B cell (primary cell): Measurements from ENCODE around the gene GARRE1. TPM values are rescaled to one million over a fixed set of nuclear protein-coding genes. Genes with fewer than 3 reads are reported as not detected.

Experiments
- ATAC-seq: fragments of 200-7000 bp; cut with Tn5 transposase; one replicate; pipeline ENCODE4 v1.10.0; 2021; ENCODE audit warnings: low read depth, mild to moderate bottlenecking, moderate number of reproducible peaks, moderate library complexity
- CTCF ChIA-PET: fragments of 350-600 bp; sonication (Branson Sonifier 250); formaldehyde crosslinking; loops from one replicate; lab custom pipeline; 2021; ENCODE audit warnings: antibody characterized with exemption, inconsistent platforms; lab: Charles Lee
- POLR2A ChIA-PET: fragments of 350-600 bp; sonication (Branson Sonifier 250); formaldehyde crosslinking; loops from one replicate; lab custom pipeline; 2021; ENCODE audit warnings: antibody characterized with exemption; lab: Charles Lee
- DNase-seq: peaks from one replicate; pipeline ENCODE4 v3.0.0; 2013
- H2AFZ ChIP-seq: 2 replicates; pipeline ENCODE4 v1.6.1; 2012; ENCODE audit warnings: mild to moderate bottlenecking, low read depth, low read length; ENCODE audit not compliant: insufficient read depth, poor library complexity, severe bottlenecking
- H3K27ac ChIP-seq, 2 donors: 1 replicate in 1 of 2; 2 replicates in 1 of 2; pipeline ENCODE4 v1.5.1; 2012 to 2013; ENCODE audit warnings: low read length in 2 of 2, mild to moderate bottlenecking in 2 of 2, moderate library complexity in 1 of 2
- H3K27me3 ChIP-seq, 4 experiments: fragments of 200-600 bp in 1 of 4; sonication (generic) in 1 of 4; replicated peaks in 1 of 4; 1 replicate in 2 of 4; 2 replicates in 2 of 4; pipeline versions ENCODE4 v1.6.1 to v1.7.0; 2013 to 2016; ENCODE audit warnings: low read length in 3 of 4, mild to moderate bottlenecking in 2 of 4, mixed read lengths in 1 of 4, moderate library complexity in 1 of 4; ENCODE audit not compliant: insufficient read depth in 4 of 4, control insufficient read depth in 3 of 4; ENCODE audit errors: control extremely low read depth in 1 of 4
- H3K36me3 ChIP-seq, 2 experiments: replicated peaks in 1 of 2; 1 replicate in 1 of 2; 2 replicates in 1 of 2; pipeline versions ENCODE4 v1.6.1 to v1.7.1; 2013; ENCODE audit warnings: low read length in 1 of 2; ENCODE audit not compliant: insufficient read depth in 2 of 2, control insufficient read depth in 1 of 2; ENCODE audit errors: control extremely low read depth in 1 of 2, extremely low read depth in 1 of 2
- H3K4me1 ChIP-seq, 2 donors: fragments of 200-600 bp in 1 of 2; sonication (generic) in 1 of 2; 1 replicate in 1 of 2; 2 replicates in 1 of 2; pipeline versions ENCODE4 v1.5.1 to v1.6.1; 2013 to 2017; ENCODE audit warnings: low read length in 2 of 2; ENCODE audit not compliant: control insufficient read depth in 2 of 2, insufficient read depth in 2 of 2
- H3K4me2 ChIP-seq: replicated peaks from 2 replicates; pipeline ENCODE3; 2012; ENCODE audit warnings: mild to moderate bottlenecking, low read depth, low read length; ENCODE audit not compliant: poor library complexity, severe bottlenecking
- H3K4me3 ChIP-seq, 5 experiments: fragments of 200-600 bp in 1 of 5; sonication (generic) in 1 of 5; 1 replicate in 3 of 5; 2 replicates in 2 of 5; pipeline versions ENCODE4 v1.5.1 to v1.7.0; 2011 to 2016; ENCODE audit warnings: low read length in 4 of 5, mild to moderate bottlenecking in 4 of 5, low read depth in 2 of 5, control low read depth in 1 of 5, moderate library complexity in 1 of 5; ENCODE audit not compliant: insufficient read depth in 1 of 5; ENCODE audit errors: control extremely low read depth in 1 of 5, extremely low read depth in 1 of 5
- H3K79me2 ChIP-seq: fragments of 200-600 bp; sonication (generic); one replicate; pipeline ENCODE4 v1.6.0; 2016; ENCODE audit warnings: low read length; ENCODE audit not compliant: control insufficient read depth, insufficient read depth
- H3K9ac ChIP-seq: fragments of 200-600 bp; sonication (generic); 2 replicates; pipeline ENCODE4 v1.6.1; 2017; ENCODE audit warnings: mild to moderate bottlenecking, low read length, moderate library complexity
- H3K9me3 ChIP-seq, 3 donors: one replicate each; pipeline versions ENCODE4 v1.6.1 to v1.7.1; 2013; ENCODE audit warnings: low read length in 2 of 3; ENCODE audit not compliant: control insufficient read depth in 2 of 3, insufficient read depth in 1 of 3; ENCODE audit errors: control extremely low read depth in 1 of 3
- H4K20me1 ChIP-seq: 2 replicates; pipeline ENCODE4 v1.6.0; 2012; ENCODE audit warnings: mild to moderate bottlenecking, low read length; ENCODE audit not compliant: insufficient read depth, control insufficient read depth, poor library complexity, severe bottlenecking
- H3K27ac Mint-ChIP-seq: one replicate; pipeline ENCODE4 v1.8.0; 2021; ENCODE audit warnings: mixed read lengths
- H3K27me3 Mint-ChIP-seq: one replicate; pipeline ENCODE4 v1.8.0; 2021; ENCODE audit warnings: mixed read lengths
- H3K4me1 Mint-ChIP-seq: one replicate; pipeline ENCODE4 v1.8.0; 2021; ENCODE audit warnings: mixed read lengths
- H3K4me3 Mint-ChIP-seq: one replicate; pipeline ENCODE4 v1.8.0; 2021; ENCODE audit warnings: mixed read lengths
- H3K9me3 Mint-ChIP-seq: one replicate; pipeline ENCODE4 v1.8.0; 2022; ENCODE audit warnings: mixed read lengths; ENCODE audit not compliant: insufficient read depth
- EZH2 ChIP-seq: IDR thresholded peaks from 2 replicates; pipeline ENCODE4 v1.6.1; 2012; ENCODE audit warnings: borderline replicate concordance, low read depth, mild to moderate bottlenecking, moderate library complexity, low read length; ENCODE audit not compliant: insufficient read depth, poor library complexity, severe bottlenecking
- WGBS: methylation state at CpG from one replicate; pipeline ENCODE4 v1.1.5; 2013; ENCODE audit warnings: missing lambda C conversion rate; ENCODE audit not compliant: insufficient coverage; 5-methylcytosine and 5-hydroxymethylcytosine counted together
- intact Hi-C: fragments of 100-400 bp; cut with micrococcal nuclease; formaldehyde crosslinking; loops from one replicate; pipeline ENCODE4 v1.10.0; 2022
- polyA plus RNA-seq: library from polyadenylated mRNA; depleted of rRNA; stranded (reverse); fragments of >200 nt; gene quantifications from 2 replicates; pipeline ENCODE4 v1.2.3, GENCODE V29; 2012
- total RNA-seq, 2 donors: library from RNA; stranded (reverse); fragments of 120-200 nt in 1 of 2; gene quantifications; 1 replicate in 1 of 2; 2 replicates in 1 of 2; pipeline versions ENCODE4 v1.2.3 to v1.2.4, GENCODE V29; 2013 to 2022
- TF ChIP-seq, protein P1 (sequence below): fragments of 200-600 bp; IDR thresholded peaks from one replicate; pipeline ENCODE4 v1.8.0; 2022; ENCODE audit warnings: antibody characterized with exemption, mild to moderate bottlenecking

Gene GARRE1
- total and polyA plus RNA-seq, 2 donors (not counting 1 experiment from before 2014, with no cell fraction given) = 26.3 to 55.6 TPM

DNA sequence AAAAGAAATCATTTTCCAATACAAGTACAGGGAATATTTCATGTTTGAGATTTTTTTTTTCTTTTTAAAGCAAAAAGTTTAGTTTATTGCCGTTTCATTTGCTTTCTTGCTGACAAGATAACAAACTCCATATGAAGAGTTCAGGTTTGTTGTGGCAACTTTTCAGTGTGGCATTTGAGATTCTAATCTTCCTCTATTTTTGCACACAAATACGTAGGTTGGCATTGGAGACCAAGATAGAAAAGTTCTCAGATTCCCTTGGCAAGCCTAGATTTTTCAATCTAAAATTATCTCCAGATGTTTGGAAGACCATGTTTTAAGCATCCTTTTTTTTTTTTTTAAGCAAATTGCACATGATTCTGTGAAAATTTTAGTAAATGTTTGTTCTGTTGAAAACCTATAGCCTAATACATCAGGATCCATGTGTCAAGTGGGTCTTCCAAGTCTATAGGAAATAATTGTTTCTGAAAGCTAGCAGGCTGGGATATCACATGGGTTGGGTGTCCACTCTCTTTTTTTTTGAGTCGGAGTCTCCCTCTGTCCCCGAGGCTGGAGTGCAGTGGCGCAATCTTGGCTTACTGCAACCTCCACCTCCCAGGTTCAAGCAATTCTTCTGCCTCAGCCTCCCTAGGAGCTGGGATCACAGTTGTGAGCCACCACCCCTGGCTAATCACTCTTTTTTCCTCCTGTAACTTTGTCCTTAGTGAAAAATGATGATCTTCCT is 2.6 kb downstream of the GARRE1 start:
- H3K4me3 Mint-ChIP-seq = no peak overlapping the region
- H3K27me3 ChIP-seq = no peaks in the 10 kb centered on the region
- H3K4me1 ChIP-seq = peaks cover 18 to 28% of the 10 kb centered on the region in 2 donors
- H3K9me3 ChIP-seq = no peaks in the 10 kb centered on the region
- no peak overlapping the region for H3K4me3 ChIP-seq
- H4K20me1 ChIP-seq = peaks cover 23% of the 10 kb centered on the region
- H3K27ac Mint-ChIP-seq = no peak overlapping the region
- no peak overlapping the region for H2AFZ ChIP-seq
- 100% methylated on average over 3 of the region's 5 CpGs for WGBS
- H3K27ac ChIP-seq = no peak overlapping the region
- peaks cover 2 to 3% of the 10 kb centered on the region in 2 experiments for H3K36me3 ChIP-seq
- H3K79me2 ChIP-seq = peaks cover 79% of the 10 kb centered on the region
- peaks cover 50% of the 10 kb centered on the region for H3K4me1 Mint-ChIP-seq
- DNase-seq (no peak), ATAC-seq (no peak)
- ChIA-PET CTCF (interaction anchor here (0.7 to 1.2 kb wide), 2 partner anchors 13 to 33 kb away, joined by 4 to 5 read pairs; no protein-coding TSS in a partner anchor), POLR2A (interaction anchor here (0.8 to 1.5 kb wide), 2 partner anchors 13 to 75 kb away, joined by 4 to 8 read pairs; no protein-coding TSS in a partner anchor)
- peaks cover 3% of the 10 kb centered on the region for H3K9me3 Mint-ChIP-seq
- no peaks in the 10 kb centered on the region for H3K27me3 Mint-ChIP-seq
- intact Hi-C loops = loop anchor here (10.0 kb wide), 1 partner anchor 82 kb away; the partner anchor contains the start of gene LSM14A
- peak overlapping the region; percentile 5 for H3K4me2 ChIP-seq
- H3K9ac ChIP-seq = no peak overlapping the region
- no peak for TF ChIP-seq EZH2
- TF ChIP-seq, protein P1, sequence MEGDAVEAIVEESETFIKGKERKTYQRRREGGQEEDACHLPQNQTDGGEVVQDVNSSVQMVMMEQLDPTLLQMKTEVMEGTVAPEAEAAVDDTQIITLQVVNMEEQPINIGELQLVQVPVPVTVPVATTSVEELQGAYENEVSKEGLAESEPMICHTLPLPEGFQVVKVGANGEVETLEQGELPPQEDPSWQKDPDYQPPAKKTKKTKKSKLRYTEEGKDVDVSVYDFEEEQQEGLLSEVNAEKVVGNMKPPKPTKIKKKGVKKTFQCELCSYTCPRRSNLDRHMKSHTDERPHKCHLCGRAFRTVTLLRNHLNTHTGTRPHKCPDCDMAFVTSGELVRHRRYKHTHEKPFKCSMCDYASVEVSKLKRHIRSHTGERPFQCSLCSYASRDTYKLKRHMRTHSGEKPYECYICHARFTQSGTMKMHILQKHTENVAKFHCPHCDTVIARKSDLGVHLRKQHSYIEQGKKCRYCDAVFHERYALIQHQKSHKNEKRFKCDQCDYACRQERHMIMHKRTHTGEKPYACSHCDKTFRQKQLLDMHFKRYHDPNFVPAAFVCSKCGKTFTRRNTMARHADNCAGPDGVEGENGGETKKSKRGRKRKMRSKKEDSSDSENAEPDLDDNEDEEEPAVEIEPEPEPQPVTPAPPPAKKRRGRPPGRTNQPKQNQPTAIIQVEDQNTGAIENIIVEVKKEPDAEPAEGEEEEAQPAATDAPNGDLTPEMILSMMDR = no peak

DNA sequence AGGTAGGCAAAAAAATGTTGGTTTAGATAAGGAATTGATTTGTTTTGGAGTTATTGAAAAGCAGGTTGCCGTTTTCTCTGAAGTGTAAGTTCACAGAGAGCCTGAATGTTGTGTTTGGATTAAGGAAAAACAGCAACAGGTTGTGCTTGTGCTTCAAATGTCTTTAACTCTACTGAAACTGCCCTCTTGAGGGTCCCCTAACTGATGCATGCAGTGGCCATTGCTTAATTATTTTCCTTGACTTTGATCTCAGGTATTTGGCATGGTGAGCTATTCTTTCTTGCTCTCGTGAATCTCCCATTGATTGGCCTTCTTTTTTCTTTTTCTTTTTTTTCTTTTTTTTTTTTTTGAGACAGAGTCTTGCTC is 3.2 kb downstream of the GARRE1 start:
- H3K27me3 ChIP-seq = no peaks in the 10 kb centered on the region
- no peak overlapping the region for H3K4me3 ChIP-seq
- ChIA-PET CTCF (interaction anchor here (1.2 kb wide), 1 partner anchor 12 kb away, joined by 5 read pairs; no protein-coding TSS in a partner anchor), POLR2A (interaction anchor here (1.5 kb wide), 1 partner anchor 12 kb away, joined by 4 read pairs; no protein-coding TSS in a partner anchor)
- no peak for DNase-seq
- Mint-ChIP-seq H3K27me3 (no peaks in the 10 kb centered on the region), H3K27ac (no peak overlapping the region), H3K4me3 (no peak overlapping the region), H3K4me1 (peaks cover 50% of the 10 kb centered on the region), H3K9me3 (peaks cover 3% of the 10 kb centered on the region)
- peaks cover 84% of the 10 kb centered on the region for H3K79me2 ChIP-seq
- peaks cover 2 to 3% of the 10 kb centered on the region in 2 experiments for H3K36me3 ChIP-seq
- H3K9ac ChIP-seq = no peak overlapping the region
- H3K4me2 ChIP-seq = no peak overlapping the region
- H3K27ac ChIP-seq = no peak overlapping the region
- H4K20me1 ChIP-seq = peaks cover 23% of the 10 kb centered on the region
- H3K9me3 ChIP-seq = no peaks in the 10 kb centered on the region
- WGBS = 100% methylated on average over 2 of the region's 2 CpGs
- intact Hi-C loops = loop anchor here (10.0 kb wide), 1 partner anchor 83 kb away; the partner anchor contains the start of gene LSM14A
- no peak for TF ChIP-seq EZH2
- TF ChIP-seq, protein P1 = no peak
- H3K4me1 ChIP-seq = peaks cover 18 to 28% of the 10 kb centered on the region in 2 donors
- ATAC-seq = no peak
- H2AFZ ChIP-seq = no peak overlapping the region
